ENCODE results near the gene LRCH4. TPM values are rescaled to one million over a fixed set of nuclear protein-coding genes. Genes with fewer than 3 reads are reported as not detected.

The LRCH4 gene
- total and polyA plus RNA-seq, 2 of the 13 experiments (the other 11 are each of a cell fraction or from before 2014, with no cell fraction given): 7.0 to 9.3 TPM

DNA sequence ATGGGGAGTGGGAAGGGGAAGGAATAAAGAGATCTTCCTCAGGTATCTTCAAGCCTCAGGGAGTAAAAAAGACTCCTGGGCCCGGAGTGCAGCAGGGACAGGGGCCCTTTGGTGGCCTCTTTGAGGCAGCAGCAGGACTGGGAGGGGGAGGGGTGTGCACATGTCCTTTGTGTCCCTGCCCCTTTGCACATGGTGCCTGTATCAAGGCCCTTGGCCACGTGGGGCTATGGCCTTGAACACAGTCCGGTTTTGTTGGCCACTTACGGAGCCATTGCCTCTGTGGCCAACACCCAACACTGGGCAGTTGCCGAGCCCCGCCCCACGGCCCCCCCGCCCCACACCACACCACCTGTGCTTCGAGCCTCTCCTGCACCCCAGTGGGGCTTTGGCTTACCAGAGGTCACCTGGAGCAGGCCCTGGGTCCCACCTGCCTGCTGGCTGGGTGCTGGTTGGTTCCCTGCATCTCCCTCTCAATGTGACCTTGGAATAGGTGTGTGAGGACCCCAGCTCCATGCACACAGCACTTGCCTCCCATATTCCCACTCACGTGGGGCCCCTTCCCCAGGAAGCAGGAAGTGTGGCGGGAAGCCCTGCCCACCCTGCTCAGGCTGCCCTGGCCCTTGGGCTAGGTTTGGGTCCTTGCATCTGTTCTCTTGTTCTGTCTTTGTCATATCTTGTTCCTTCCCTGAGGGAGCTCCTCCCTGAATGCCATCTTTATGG is 17.6 kb downstream of the LRCH4 start (continued):
- TF ChIP-seq ZNF367 (CRISPR knock-in tag; IDR thresholded peaks at IDR 0.05; ENCODE audit: borderline replicate concordance) (no peak), RFX5 (IDR thresholded peaks at IDR 0.05; ENCODE audit: low read depth, low read length) (no peak), MIXL1 (CRISPR knock-in tag; IDR thresholded peaks at IDR 0.05) (peak; percentile 19; the same call in 1 of the 2 replicates), ZNF232 (CRISPR knock-in tag; IDR thresholded peaks at IDR 0.05; ENCODE audit: borderline replicate concordance) (no peak), ZNF124 (CRISPR knock-in tag; IDR thresholded peaks at IDR 0.05) (no peak), THYN1 (CRISPR knock-in tag; IDR thresholded peaks at IDR 0.05; ENCODE audit: borderline replicate concordance, low read depth) (peak; percentile 67; the same call in 1 of the 2 replicates), SP2 (CRISPR knock-in tag; IDR thresholded peaks at IDR 0.05) (no peak), ZNF792 (CRISPR knock-in tag; IDR thresholded peaks at IDR 0.05) (peak; percentile 93), TP53 (CRISPR knock-in tag; conservative IDR thresholded peaks at IDR 0.05) (no peak), ZMAT3 (CRISPR knock-in tag; conservative IDR thresholded peaks at IDR 0.05) (peak; percentile 87), TBX2 (CRISPR knock-in tag; IDR thresholded peaks at IDR 0.05; ENCODE audit: borderline replicate concordance) (peak; percentile 79; the same call in 1 of the 2 replicates), ZNF766 (CRISPR knock-in tag; IDR thresholded peaks at IDR 0.05; ENCODE audit: borderline replicate concordance) (peak; percentile 59; the same call in 1 of the 2 replicates), HIVEP1 (CRISPR knock-in tag; IDR thresholded peaks at IDR 0.05) (no peak), PHF21A (CRISPR knock-in tag; IDR thresholded peaks at IDR 0.05) (peak; percentile 88), HDAC6 (IDR thresholded peaks at IDR 0.05; ENCODE audit: low read depth, low read length) (no peak), TAF1 (CRISPR knock-in tag; IDR thresholded peaks at IDR 0.05) (no peak)
- TF ChIP-seq, protein P1, sequence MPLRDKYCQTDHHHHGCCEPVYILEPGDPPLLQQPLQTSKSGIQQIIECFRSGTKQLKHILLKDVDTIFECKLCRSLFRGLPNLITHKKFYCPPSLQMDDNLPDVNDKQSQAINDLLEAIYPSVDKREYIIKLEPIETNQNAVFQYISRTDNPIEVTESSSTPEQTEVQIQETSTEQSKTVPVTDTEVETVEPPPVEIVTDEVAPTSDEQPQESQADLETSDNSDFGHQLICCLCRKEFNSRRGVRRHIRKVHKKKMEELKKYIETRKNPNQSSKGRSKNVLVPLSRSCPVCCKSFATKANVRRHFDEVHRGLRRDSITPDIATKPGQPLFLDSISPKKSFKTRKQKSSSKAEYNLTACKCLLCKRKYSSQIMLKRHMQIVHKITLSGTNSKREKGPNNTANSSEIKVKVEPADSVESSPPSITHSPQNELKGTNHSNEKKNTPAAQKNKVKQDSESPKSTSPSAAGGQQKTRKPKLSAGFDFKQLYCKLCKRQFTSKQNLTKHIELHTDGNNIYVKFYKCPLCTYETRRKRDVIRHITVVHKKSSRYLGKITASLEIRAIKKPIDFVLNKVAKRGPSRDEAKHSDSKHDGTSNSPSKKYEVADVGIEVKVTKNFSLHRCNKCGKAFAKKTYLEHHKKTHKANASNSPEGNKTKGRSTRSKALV (CRISPR knock-in tag; IDR thresholded peaks at IDR 0.05): peak; percentile 84; the same call in 1 of the 2 replicates
- TF ChIP-seq, protein P2, sequence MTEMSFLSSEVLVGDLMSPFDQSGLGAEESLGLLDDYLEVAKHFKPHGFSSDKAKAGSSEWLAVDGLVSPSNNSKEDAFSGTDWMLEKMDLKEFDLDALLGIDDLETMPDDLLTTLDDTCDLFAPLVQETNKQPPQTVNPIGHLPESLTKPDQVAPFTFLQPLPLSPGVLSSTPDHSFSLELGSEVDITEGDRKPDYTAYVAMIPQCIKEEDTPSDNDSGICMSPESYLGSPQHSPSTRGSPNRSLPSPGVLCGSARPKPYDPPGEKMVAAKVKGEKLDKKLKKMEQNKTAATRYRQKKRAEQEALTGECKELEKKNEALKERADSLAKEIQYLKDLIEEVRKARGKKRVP (CRISPR knock-in tag; IDR thresholded peaks at IDR 0.05): peak in 1 of 2 experiments; percentile 23; a peak in 1 of 4 replicates
- TF ChIP-seq, protein P3, sequence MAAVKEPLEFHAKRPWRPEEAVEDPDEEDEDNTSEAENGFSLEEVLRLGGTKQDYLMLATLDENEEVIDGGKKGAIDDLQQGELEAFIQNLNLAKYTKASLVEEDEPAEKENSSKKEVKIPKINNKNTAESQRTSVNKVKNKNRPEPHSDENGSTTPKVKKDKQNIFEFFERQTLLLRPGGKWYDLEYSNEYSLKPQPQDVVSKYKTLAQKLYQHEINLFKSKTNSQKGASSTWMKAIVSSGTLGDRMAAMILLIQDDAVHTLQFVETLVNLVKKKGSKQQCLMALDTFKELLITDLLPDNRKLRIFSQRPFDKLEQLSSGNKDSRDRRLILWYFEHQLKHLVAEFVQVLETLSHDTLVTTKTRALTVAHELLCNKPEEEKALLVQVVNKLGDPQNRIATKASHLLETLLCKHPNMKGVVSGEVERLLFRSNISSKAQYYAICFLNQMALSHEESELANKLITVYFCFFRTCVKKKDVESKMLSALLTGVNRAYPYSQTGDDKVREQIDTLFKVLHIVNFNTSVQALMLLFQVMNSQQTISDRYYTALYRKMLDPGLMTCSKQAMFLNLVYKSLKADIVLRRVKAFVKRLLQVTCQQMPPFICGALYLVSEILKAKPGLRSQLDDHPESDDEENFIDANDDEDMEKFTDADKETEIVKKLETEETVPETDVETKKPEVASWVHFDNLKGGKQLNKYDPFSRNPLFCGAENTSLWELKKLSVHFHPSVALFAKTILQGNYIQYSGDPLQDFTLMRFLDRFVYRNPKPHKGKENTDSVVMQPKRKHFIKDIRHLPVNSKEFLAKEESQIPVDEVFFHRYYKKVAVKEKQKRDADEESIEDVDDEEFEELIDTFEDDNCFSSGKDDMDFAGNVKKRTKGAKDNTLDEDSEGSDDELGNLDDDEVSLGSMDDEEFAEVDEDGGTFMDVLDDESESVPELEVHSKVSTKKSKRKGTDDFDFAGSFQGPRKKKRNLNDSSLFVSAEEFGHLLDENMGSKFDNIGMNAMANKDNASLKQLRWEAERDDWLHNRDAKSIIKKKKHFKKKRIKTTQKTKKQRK (IDR thresholded peaks at IDR 0.05; ENCODE audit: low read length): no peak
- TF ChIP-seq, protein P4, sequence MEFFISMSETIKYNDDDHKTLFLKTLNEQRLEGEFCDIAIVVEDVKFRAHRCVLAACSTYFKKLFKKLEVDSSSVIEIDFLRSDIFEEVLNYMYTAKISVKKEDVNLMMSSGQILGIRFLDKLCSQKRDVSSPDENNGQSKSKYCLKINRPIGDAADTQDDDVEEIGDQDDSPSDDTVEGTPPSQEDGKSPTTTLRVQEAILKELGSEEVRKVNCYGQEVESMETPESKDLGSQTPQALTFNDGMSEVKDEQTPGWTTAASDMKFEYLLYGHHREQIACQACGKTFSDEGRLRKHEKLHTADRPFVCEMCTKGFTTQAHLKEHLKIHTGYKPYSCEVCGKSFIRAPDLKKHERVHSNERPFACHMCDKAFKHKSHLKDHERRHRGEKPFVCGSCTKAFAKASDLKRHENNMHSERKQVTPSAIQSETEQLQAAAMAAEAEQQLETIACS (CRISPR knock-in tag; IDR thresholded peaks at IDR 0.05): no peak

Measured in HepG2 (cell line).